ENCODE results near the gene IDH2. TPM values are rescaled to one million over a fixed set of nuclear protein-coding genes. Genes with fewer than 3 reads are reported as not detected.
A peak's percentile ranks its signal among the peaks of the same experiment; 100 is the strongest.

The IDH2 gene
- total and polyA plus RNA-seq, 2 of the 13 experiments (the other 11 are each of a cell fraction or from before 2014, with no cell fraction given), result 121 to 145 TPM

- no peaks in the 10 kb centered on the region for H3K9me3 ChIP-seq (ENCODE audit: low read length)
- peak overlapping the region in 1 of 3 experiments; percentile 24; a peak in 1 of 6 replicates for H3K4me3 ChIP-seq (replicated peaks in 1 of 3; ENCODE audit: insufficient read depth in 1 of 3, low read depth in 2 of 3, low read length in 3 of 3)
- H3K79me2 ChIP-seq (ENCODE audit: insufficient read depth, low read length), result peaks cover 2% of the 10 kb centered on the region
- peak; percentile 93 for FAIRE-seq
- no peaks in the 10 kb centered on the region for H3K27me3 ChIP-seq (ENCODE audit: control insufficient read depth in 1 of 2, insufficient read depth in 2 of 2, low read length in 2 of 2)
- H3K27ac ChIP-seq (ENCODE audit: extremely low read length, insufficient read depth, low read length), result peak overlapping the region; percentile 40
- 1% methylated on average over 7 of the region's 7 CpGs for WGBS (ENCODE audit: low lambda C conversion rate)
- H3K4me1 ChIP-seq (ENCODE audit: insufficient read depth, low read length), result peaks cover 43% of the 10 kb centered on the region
- no peaks in the 10 kb centered on the region for H3K36me3 ChIP-seq (replicated peaks in 1 of 2; ENCODE audit: control insufficient read depth in 1 of 2, insufficient read depth in 2 of 2, low read length in 2 of 2)
- peaks cover 13% of the 10 kb centered on the region for H4K20me1 ChIP-seq (ENCODE audit: insufficient read depth, low read length)
- ATAC-seq, result peak; percentile 79
- no peak overlapping the region for H2AFZ ChIP-seq (ENCODE audit: low read length)
- H3K9ac ChIP-seq (ENCODE audit: insufficient read depth, low read depth, low read length), result no peak overlapping the region
- H3K4me2 ChIP-seq (ENCODE audit: low read depth, low read length), result peak overlapping the region; percentile 40
- CTCF ChIA-PET (ENCODE audit: low intra/inter-chr PET ratio, low total read pairs), result no interaction called here
- POLR2A ChIA-PET, result interaction anchor here (0.7 to 2.9 kb wide), 12 partner anchors 9 to 142 kb away, joined by 3 to 36 read pairs (median 4); partner anchors contain the start of genes ARPIN and ZNF710
- BruUV-seq (replicated peaks), result no TSS peak
- peak; percentile 90 for DNase-seq (ENCODE audit: low spot score)
- intact Hi-C loops (cut with micrococcal nuclease; ENCODE audit: unreplicated experiment), result loop anchor here (1.0 kb wide), 2 partner anchors 16 to 51 kb away; no protein-coding TSS in a partner anchor
- in situ Hi-C loops (cut with HindIII; ENCODE audit: extremely low pct_ligation_motif_present, low pct_unique_long_range_greater_than_20kb), result loop anchor here (5.0 kb wide), 1 partner anchor 52 kb away; the partner anchor contains the start of gene ZNF710
- TF ChIP-seq MEF2D (CRISPR knock-in tag; IDR thresholded peaks at IDR 0.05) (no peak), MAFF (IDR thresholded peaks at IDR 0.05; ENCODE audit: low read depth, low read length) (no peak), PTBP1 (IDR thresholded peaks at IDR 0.05; ENCODE audit: low read depth, low read length, poor library complexity, severe bottlenecking) (no peak), DZIP1 (CRISPR knock-in tag; IDR thresholded peaks at IDR 0.05) (no peak), CENPT (CRISPR knock-in tag; IDR thresholded peaks at IDR 0.05; ENCODE audit: low read depth) (no peak), GPBP1L1 (CRISPR knock-in tag; IDR thresholded peaks at IDR 0.05) (no peak), NCOR1 (IDR thresholded peaks at IDR 0.05; ENCODE audit: borderline replicate concordance, low read length) (peak; percentile 92; the same call in 1 of the 2 replicates), CCDC6 (CRISPR knock-in tag; IDR thresholded peaks at IDR 0.05) (no peak), TRAFD1 (CRISPR knock-in tag; IDR thresholded peaks at IDR 0.05; ENCODE audit: borderline replicate concordance) (no peak), THAP7 (CRISPR knock-in tag; IDR thresholded peaks at IDR 0.05) (0 out of 2 replicates have a peak, but pooled peaks have one; percentile 40), CC2D1A (CRISPR knock-in tag; IDR thresholded peaks at IDR 0.05) (no peak), ZFYVE20 (CRISPR knock-in tag; IDR thresholded peaks at IDR 0.05; ENCODE audit: borderline replicate concordance, low read depth) (no peak), ZFP1 (CRISPR knock-in tag; IDR thresholded peaks at IDR 0.05) (no peak), ZNF570 (CRISPR knock-in tag; IDR thresholded peaks at IDR 0.05; ENCODE audit: borderline replicate concordance) (no peak), POLR2AphosphoS5 (IDR thresholded peaks at IDR 0.05; ENCODE audit: low read depth, low read length) (no peak), SIN3A (IDR thresholded peaks at IDR 0.05; ENCODE audit: borderline replicate concordance, low read depth, low read length) (no peak), SOX6 (IDR thresholded peaks at IDR 0.05) (no peak), SOX6 (CRISPR knock-in tag; IDR thresholded peaks at IDR 0.05) (peak; percentile 96), ZNF20 (CRISPR knock-in tag; IDR thresholded peaks at IDR 0.05) (no peak)
Measured at GRCh38 chr15:90054618-90055097, 47.6 kb downstream of the IDH2 start.
